GM23248 (cell line): Measurements from ENCODE around the gene SF3B5.

Experiments
- EZH2 ChIP-seq: fragments of 200-600 bp; sonication (generic); IDR thresholded peaks from 2 replicates; pipeline ENCODE4 v1.6.1; 2018; ENCODE audit warnings: antibody characterized with exemption, mild to moderate bottlenecking; ENCODE audit not compliant: insufficient read depth, poor library complexity, severe bottlenecking
- EZH2phosphoT487 ChIP-seq: fragments of 200-600 bp; sonication (generic); IDR thresholded peaks from 2 replicates; pipeline ENCODE4 v1.6.1; 2018; ENCODE audit warnings: antibody characterized with exemption, moderate library complexity, mild to moderate bottlenecking, low read depth; ENCODE audit not compliant: insufficient read depth

DNA sequence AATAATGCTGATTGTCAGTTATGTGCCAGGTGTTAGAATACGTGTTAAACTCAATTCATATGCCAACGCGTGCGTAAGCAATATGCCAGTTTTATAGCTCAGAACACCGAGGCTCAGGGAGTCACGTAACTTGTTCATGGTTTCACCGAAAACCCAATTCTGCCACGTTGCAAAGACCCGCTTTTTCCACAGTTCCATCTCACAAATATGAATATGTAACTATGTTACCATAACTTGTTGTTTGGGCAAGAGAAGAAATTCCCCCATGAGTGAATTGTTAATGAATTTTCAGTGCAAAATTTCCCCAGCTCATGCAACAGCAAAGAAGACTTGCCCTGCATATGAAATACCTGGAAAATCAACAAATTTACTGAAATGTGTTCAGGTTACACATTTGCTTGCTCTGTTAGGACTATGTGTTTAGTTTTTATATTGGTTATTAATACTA is 30.1 kb downstream of the SF3B5 start:
- TF ChIP-seq EZH2 = peak; percentile 35
- no peak for TF ChIP-seq EZH2phosphoT487
